Measurements from ENCODE around the gene CIRBP.

Gene CIRBP

DNA sequence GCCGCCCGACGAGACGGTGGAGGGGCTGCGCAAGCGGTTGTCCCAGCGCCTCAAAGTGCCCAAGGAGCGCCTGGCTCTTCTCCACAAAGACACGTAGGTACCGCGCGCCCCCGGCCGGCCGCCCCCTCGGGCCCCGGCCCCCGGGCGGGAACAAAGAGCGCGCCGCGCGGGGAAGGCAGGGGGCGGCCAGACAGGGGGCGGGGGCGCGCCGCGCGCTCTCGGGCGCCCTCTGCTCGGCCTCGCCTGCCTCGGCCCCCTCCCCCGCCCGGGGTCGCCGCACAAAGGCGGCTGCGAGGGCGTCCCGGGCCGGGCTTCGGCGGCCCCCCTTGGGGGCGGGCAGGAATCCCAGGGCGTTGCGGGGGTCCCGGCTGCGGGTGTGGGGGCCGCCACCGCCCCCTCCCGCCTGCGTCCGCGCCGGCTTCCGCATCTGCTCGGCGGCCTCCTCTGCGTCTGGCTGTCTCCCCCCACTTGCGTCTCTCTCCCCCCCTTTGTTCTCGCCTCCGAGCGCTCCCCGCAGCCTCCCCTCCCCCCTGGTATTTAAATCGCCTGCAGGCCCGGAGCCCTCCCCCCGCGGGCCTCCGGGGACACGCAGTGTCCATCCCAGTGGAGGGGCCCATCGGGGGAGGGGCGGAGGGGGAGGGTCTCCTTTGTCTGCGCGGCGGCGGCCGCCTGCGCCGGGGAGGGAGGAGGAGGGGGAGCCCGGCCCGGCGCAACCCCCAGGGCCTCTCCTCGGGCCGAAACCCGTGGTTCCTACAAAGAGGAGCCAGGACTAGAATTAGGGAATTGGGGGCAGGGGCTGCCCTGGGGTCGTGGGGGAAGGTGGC lies 18.5 kb upstream of the CIRBP start:
- peaks cover 0 to 29% (median 23%) of the 10 kb centered on the region in 5 donors for H3K36me3 ChIP-seq (ENCODE audit: control insufficient read depth in 5 of 5, insufficient read depth in 5 of 5, low read length in 5 of 5)
- H3K27ac ChIP-seq (ENCODE audit: low read depth, low read length) = peak overlapping the region; percentile 97
- peak overlapping the region; percentile 35 to 86 (median 77) for H3K4me3 ChIP-seq (ENCODE audit: low read depth in 1 of 5, low read length in 5 of 5)
- H3K9ac ChIP-seq (ENCODE audit: low read length in 5 of 5) = peak overlapping the region; percentile 38 to 89 (median 76)
- H3K27me3 ChIP-seq (ENCODE audit: control insufficient read depth in 5 of 5, insufficient read depth in 4 of 5, low read length in 5 of 5) = no peaks in the 10 kb centered on the region
- H3K9me3 ChIP-seq (ENCODE audit: control insufficient read depth in 5 of 5, low read length in 5 of 5) = no peaks in the 10 kb centered on the region
- peaks cover 2 to 55% (median 49%) of the 10 kb centered on the region in 5 donors for H3K4me1 ChIP-seq (ENCODE audit: control insufficient read depth in 5 of 5, insufficient read depth in 5 of 5, low read length in 5 of 5)

DNA sequence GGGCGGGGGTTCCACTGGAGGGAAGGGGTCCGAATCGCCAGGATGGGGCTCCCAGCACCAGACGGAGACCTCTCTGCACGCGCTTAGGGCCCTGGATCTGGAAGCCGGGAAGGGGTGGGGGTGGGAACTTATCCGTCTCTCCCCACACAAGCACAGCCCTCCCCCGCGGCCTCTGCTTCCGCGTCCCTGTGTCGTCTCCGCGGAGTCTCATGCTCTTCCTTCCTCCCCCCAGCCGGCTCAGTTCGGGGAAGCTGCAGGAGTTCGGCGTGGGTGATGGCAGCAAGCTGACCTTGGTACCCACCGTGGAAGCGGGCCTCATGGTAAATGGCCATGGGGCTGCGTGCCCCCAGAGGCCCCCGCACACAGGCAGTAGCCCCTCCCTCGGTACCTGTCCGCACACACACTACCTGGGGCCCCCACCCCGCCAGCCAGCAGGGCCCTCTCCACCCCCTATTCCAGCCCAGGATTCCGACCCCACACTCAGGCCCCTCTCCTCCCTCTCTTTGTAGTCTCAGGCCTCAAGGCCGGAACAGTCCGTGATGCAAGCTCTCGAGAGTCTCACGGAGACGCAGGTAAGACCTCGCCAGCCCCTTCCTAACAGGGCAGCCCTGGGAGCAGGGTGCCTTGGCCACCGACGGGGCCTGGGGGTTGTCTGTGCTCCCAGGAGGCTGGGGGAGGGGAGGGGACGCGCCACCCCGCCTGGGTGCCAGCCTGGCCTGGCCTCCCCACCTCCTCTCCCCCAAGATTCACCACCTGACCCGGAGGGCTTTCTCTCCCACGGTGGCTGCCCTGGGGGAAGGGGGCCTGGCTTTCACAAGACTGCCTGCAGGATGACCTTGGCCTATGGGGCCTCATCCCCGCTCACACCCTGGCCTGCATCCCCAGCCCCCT lies 17.6 kb upstream of the CIRBP start:
- peaks cover 2 to 53% (median 49%) of the 10 kb centered on the region in 5 donors for H3K4me1 ChIP-seq (ENCODE audit: control insufficient read depth in 5 of 5, insufficient read depth in 5 of 5, low read length in 5 of 5)
- H3K36me3 ChIP-seq (ENCODE audit: control insufficient read depth in 5 of 5, insufficient read depth in 5 of 5, low read length in 5 of 5) = peaks cover 0 to 36% (median 31%) of the 10 kb centered on the region in 5 donors
- H3K4me3 ChIP-seq (ENCODE audit: low read depth in 1 of 5, low read length in 5 of 5) = peak overlapping the region; percentile 38 to 86 (median 77)
- no peaks in the 10 kb centered on the region for H3K9me3 ChIP-seq (ENCODE audit: control insufficient read depth in 5 of 5, low read length in 5 of 5)
- H3K27ac ChIP-seq (ENCODE audit: low read depth, low read length) = peak overlapping the region; percentile 97
- H3K27me3 ChIP-seq (ENCODE audit: control insufficient read depth in 5 of 5, insufficient read depth in 4 of 5, low read length in 5 of 5) = no peaks in the 10 kb centered on the region
- H3K9ac ChIP-seq (ENCODE audit: low read length in 5 of 5) = peak overlapping the region; percentile 48 to 89 (median 76)

DNA sequence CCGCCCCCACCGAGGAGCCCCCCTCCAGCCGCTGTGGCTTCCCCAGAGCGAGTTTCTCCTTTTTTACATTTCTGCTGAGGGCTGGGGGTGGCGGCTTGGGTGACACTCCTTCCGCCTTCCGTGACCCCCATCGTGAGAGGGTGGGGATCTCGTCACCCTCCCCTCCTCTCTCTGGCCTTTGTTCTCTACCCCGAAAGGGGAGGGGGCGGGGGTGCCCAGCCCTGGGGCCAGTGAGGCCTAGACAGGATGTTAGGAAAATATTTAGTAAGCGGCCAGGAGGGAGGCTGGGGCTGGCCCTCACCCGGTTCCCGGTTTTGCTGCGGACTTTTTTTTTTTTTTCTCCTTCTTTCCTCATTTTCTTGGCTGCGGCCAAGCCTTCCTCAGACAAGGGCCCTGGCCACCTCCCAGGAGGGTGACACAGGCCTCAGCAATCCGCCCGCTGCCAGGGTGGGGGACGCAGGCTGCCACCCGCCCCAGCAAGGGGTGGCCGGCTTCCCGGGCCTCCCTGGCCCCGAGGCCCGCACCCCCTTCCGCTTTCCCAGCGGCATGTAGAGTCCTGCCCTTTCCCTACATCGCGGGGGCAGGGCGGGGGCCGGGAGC lies 16.8 kb upstream of the CIRBP start:
- Histone ChIP-seq H3K36me3 (ENCODE audit: control insufficient read depth in 5 of 5, insufficient read depth in 5 of 5, low read length in 5 of 5) (peaks cover 0 to 43% (median 38%) of the 10 kb centered on the region in 5 donors), H3K4me1 (ENCODE audit: control insufficient read depth in 5 of 5, insufficient read depth in 5 of 5, low read length in 5 of 5) (peaks cover 2 to 59% (median 50%) of the 10 kb centered on the region in 5 donors), H3K27ac (ENCODE audit: low read depth, low read length) (peak overlapping the region; percentile 97), H3K9me3 (ENCODE audit: control insufficient read depth in 5 of 5, low read length in 5 of 5) (no peaks in the 10 kb centered on the region), H3K27me3 (ENCODE audit: control insufficient read depth in 5 of 5, insufficient read depth in 4 of 5, low read length in 5 of 5) (no peaks in the 10 kb centered on the region), H3K9ac (ENCODE audit: low read length in 5 of 5) (peak overlapping the region in 4 of 5 donors; percentile 62 to 83 (median 74)), H3K4me3 (ENCODE audit: low read depth in 1 of 5, low read length in 5 of 5) (peak overlapping the region in 4 of 5 donors; percentile 75 to 86 (median 78))

DNA sequence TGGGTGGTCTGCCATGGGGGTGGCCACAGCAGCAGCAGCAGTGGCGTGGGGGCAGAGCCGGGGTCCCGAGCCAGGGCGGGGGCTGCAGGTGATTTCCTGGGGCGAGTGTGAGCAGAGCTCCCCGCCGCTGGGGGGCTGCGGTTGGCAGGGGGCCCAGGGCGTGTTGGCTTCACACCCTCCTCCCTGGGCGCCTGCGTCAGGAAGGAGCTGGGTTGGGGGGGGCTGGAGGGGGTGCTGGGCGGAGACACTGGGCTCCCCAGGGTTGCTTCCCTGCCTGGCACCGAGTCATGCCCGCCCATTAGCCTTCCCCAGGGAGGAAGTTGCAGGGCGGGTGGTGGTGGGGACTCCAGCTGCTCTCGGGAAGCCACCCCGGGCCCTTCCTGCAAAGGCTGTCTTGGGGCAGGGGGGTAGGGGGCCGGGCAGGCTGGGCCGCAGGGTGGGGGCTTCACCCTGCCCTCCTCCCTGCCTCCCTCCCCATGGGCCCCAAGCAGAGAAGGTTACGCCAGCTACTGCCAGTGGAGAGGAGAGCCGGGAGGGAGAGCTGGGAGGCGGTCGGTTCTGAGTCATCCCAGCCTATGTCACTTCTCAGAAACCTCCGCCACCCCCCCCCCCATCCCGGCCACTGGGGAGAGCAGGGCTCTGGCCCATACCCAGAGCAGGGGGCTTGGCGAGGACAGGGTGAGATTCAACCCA lies 16.2 kb upstream of the CIRBP start:
- Histone ChIP-seq H3K4me3 (ENCODE audit: low read depth in 1 of 5, low read length in 5 of 5) (peak overlapping the region in 4 of 5 donors; percentile 42 to 86 (median 78)), H3K9me3 (ENCODE audit: control insufficient read depth in 5 of 5, low read length in 5 of 5) (no peaks in the 10 kb centered on the region), H3K9ac (ENCODE audit: low read length in 5 of 5) (peak overlapping the region in 4 of 5 donors; percentile 71 to 86 (median 76)), H3K4me1 (ENCODE audit: control insufficient read depth in 5 of 5, insufficient read depth in 5 of 5, low read length in 5 of 5) (peaks cover 2 to 59% (median 48%) of the 10 kb centered on the region in 5 donors), H3K27ac (ENCODE audit: low read depth, low read length) (peak overlapping the region; percentile 97), H3K36me3 (ENCODE audit: control insufficient read depth in 5 of 5, insufficient read depth in 5 of 5, low read length in 5 of 5) (peaks cover 0 to 49% (median 40%) of the 10 kb centered on the region in 5 donors), H3K27me3 (ENCODE audit: control insufficient read depth in 5 of 5, insufficient read depth in 4 of 5, low read length in 5 of 5) (no peaks in the 10 kb centered on the region)

DNA sequence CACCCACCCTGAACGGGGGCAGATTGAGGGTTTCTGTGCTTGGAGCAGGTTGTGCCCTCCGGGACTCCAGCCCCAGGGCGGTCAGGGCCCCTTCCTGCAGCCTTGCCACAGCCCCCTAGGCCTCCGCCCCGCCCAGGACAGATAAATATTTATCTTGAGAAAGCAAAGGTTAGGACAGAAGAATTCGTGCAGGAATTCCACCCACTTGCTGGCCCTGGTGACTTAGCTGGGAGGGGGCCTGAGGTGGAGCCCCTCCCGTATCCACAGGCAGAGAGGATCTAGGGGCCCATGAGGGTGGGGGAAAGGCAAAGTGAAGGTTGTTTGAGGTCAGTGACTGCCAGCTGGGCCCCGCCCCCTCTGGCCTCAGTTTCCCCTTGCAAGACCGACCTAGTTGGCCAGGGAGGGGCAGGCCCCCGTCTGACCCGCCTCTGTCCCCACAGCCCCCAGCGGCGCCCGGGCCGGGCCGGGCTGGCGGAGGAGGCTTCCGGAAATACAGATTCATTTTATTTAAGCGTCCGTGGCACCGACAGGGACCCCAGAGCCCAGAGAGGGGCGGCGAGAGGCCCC lies 15.5 kb upstream of the CIRBP start:
- Histone ChIP-seq H3K4me3 (ENCODE audit: low read depth in 1 of 5, low read length in 5 of 5) (peak overlapping the region; percentile 42 to 80 (median 57)), H3K4me1 (ENCODE audit: control insufficient read depth in 5 of 5, insufficient read depth in 5 of 5, low read length in 5 of 5) (peaks cover 2 to 63% (median 51%) of the 10 kb centered on the region in 5 donors), H3K36me3 (ENCODE audit: control insufficient read depth in 5 of 5, insufficient read depth in 5 of 5, low read length in 5 of 5) (peaks cover 0 to 50% (median 40%) of the 10 kb centered on the region in 5 donors)

DNA sequence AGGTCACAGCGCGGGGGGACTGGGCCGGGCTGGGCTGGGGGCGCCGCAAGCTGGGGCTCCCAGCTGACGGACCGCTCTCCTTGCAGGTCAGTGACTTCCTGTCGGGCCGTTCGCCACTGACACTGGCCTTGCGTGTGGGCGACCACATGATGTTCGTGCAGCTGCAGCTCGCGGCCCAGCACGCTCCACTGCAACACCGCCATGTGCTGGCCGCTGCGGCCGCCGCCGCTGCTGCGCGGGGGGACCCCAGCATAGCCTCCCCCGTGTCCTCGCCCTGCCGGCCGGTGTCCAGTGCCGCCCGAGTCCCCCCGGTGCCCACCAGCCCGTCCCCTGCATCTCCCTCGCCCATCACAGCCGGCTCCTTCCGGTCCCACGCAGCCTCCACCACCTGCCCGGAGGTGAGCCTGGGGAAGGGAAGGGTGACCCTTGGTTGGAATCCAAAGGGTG lies 15.0 kb upstream of the CIRBP start:
- peak overlapping the region in 4 of 5 donors; percentile 51 to 86 (median 72) for H3K9ac ChIP-seq (ENCODE audit: low read length in 5 of 5)
- peaks cover 0 to 2% (median 0%) of the 10 kb centered on the region in 5 donors for H3K9me3 ChIP-seq (ENCODE audit: control insufficient read depth in 5 of 5, low read length in 5 of 5)
- H3K27ac ChIP-seq (ENCODE audit: low read depth, low read length) = peak overlapping the region; percentile 97
- peak overlapping the region in 2 of 5 donors; percentile 77 to 80 for H3K4me3 ChIP-seq (ENCODE audit: low read depth in 1 of 5, low read length in 5 of 5)
- H3K27me3 ChIP-seq (ENCODE audit: control insufficient read depth in 5 of 5, insufficient read depth in 4 of 5, low read length in 5 of 5) = peaks cover 0 to 2% (median 0%) of the 10 kb centered on the region in 5 donors
- peaks cover 4 to 67% (median 56%) of the 10 kb centered on the region in 5 donors for H3K4me1 ChIP-seq (ENCODE audit: control insufficient read depth in 5 of 5, insufficient read depth in 5 of 5, low read length in 5 of 5)
- H3K36me3 ChIP-seq (ENCODE audit: control insufficient read depth in 5 of 5, insufficient read depth in 5 of 5, low read length in 5 of 5) = peaks cover 0 to 52% (median 40%) of the 10 kb centered on the region in 5 donors

More for the DNA sequence above, 15.5 kb upstream of the CIRBP start:
- H3K9me3 ChIP-seq (ENCODE audit: control insufficient read depth in 5 of 5, low read length in 5 of 5) = no peaks in the 10 kb centered on the region
- H3K27ac ChIP-seq (ENCODE audit: low read depth, low read length) = peak overlapping the region; percentile 97
- H3K9ac ChIP-seq (ENCODE audit: low read length in 5 of 5) = peak overlapping the region in 4 of 5 donors; percentile 71 to 86 (median 74)
- no peaks in the 10 kb centered on the region for H3K27me3 ChIP-seq (ENCODE audit: control insufficient read depth in 5 of 5, insufficient read depth in 4 of 5, low read length in 5 of 5)

DNA sequence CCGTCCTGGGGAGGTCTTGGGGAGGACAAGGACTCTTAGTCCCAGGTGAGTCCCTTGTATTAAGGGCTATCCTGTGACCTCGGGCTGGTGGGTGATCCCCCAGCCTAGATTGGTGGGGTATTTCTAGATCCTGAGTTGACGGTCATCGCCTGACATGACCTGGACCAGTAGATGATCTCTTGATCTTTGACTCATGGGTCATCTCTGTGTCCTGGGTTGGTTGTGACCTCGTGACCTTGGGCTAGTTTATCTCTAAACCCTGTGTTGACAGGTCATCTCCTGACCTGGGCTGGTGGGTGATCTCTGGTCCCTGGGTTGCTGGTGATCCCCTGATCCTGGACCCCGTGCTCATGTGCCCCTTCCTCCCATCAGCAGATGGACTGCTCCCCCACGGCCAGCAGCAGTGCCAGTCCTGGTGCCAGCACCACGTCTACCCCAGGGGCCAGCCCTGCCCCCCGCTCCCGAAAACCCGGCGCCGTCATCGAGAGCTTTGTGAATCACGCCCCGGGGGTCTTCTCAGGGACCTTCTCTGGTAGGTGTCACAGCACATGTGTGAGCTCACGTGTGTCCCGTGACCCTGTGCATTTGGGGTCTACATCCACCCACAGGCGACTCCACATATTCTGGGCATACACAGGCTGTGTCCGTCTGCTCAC lies 14.5 kb upstream of the CIRBP start:
- H3K27me3 ChIP-seq (ENCODE audit: control insufficient read depth in 5 of 5, insufficient read depth in 4 of 5, low read length in 5 of 5) = peaks cover 0 to 6% (median 0%) of the 10 kb centered on the region in 5 donors
- peaks cover 0 to 2% (median 0%) of the 10 kb centered on the region in 5 donors for H3K9me3 ChIP-seq (ENCODE audit: control insufficient read depth in 5 of 5, low read length in 5 of 5)
- peak overlapping the region; percentile 97 for H3K27ac ChIP-seq (ENCODE audit: low read depth, low read length)
- H3K4me3 ChIP-seq (ENCODE audit: low read depth in 1 of 5, low read length in 5 of 5) = peak overlapping the region in 2 of 5 donors; percentile 77 to 80
- peak overlapping the region in 3 of 5 donors; percentile 51 to 74 (median 68) for H3K9ac ChIP-seq (ENCODE audit: low read length in 5 of 5)
- H3K4me1 ChIP-seq (ENCODE audit: control insufficient read depth in 5 of 5, insufficient read depth in 5 of 5, low read length in 5 of 5) = peaks cover 9 to 73% (median 62%) of the 10 kb centered on the region in 5 donors
- peaks cover 0 to 53% (median 40%) of the 10 kb centered on the region in 5 donors for H3K36me3 ChIP-seq (ENCODE audit: control insufficient read depth in 5 of 5, insufficient read depth in 5 of 5, low read length in 5 of 5)

DNA sequence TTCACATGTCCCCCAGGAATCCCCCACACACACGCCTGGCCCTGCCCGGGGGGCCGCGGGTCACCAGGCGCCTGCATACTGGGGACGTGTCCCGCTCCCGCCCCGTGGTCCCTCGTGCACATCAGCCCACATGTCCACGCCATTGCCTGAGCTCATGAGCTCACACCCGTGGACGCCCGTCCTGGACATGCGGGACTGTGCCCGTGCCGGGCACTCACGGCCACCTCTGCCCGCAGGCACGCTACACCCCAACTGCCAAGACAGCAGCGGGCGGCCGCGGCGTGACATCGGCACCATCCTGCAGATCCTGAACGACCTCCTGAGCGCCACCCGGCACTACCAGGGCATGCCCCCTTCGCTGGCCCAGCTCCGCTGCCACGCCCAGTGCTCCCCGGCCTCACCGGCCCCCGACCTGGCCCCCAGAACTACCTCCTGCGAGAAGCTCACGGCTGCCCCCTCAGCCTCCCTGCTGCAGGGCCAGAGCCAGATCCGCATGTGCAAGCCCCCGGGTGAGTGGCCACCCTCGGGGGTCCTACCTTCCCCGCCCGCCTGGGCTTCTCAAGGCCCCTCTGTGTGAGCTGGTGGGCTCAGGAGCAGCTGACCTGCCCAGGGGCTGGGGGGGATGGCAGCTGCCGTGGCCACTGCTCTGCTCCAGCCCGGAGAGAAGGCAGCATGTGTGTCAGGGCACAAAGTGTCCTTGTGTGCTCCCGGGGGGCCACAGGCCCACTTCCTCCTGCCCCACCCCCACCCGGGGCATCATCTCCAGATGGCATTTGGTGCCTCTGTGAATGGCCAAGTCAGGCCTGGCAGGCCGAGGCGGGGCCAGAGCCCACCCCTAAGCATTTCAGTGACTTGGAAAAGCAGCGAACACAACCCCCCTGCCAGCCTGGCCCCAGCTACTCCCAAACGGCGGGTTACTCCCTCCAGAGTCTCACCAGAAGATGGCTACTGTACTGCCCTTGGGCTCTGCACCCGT lies 13.7 kb upstream of the CIRBP start:
- Histone ChIP-seq H3K9me3 (ENCODE audit: control insufficient read depth in 5 of 5, low read length in 5 of 5) (peaks cover 0 to 2% (median 0%) of the 10 kb centered on the region in 5 donors), H3K27ac (ENCODE audit: low read depth, low read length) (peak overlapping the region; percentile 97), H3K4me1 (ENCODE audit: control insufficient read depth in 5 of 5, insufficient read depth in 5 of 5, low read length in 5 of 5) (peaks cover 9 to 81% (median 70%) of the 10 kb centered on the region in 5 donors), H3K27me3 (ENCODE audit: control insufficient read depth in 5 of 5, insufficient read depth in 4 of 5, low read length in 5 of 5) (peaks cover 0 to 6% (median 0%) of the 10 kb centered on the region in 5 donors), H3K9ac (ENCODE audit: low read length in 5 of 5) (peak overlapping the region in 1 of 5 donors; percentile 30), H3K36me3 (ENCODE audit: control insufficient read depth in 5 of 5, insufficient read depth in 5 of 5, low read length in 5 of 5) (peaks cover 0 to 53% (median 40%) of the 10 kb centered on the region in 5 donors), H3K4me3 (ENCODE audit: low read depth in 1 of 5, low read length in 5 of 5) (no peak overlapping the region)
